ENCODE measurements around the gene OR4D9.
A peak's percentile ranks its signal among the peaks of the same experiment; 100 is the strongest.
"Not testable (repeated sequence)": the region's sequence is repeated elsewhere in the genome, so short reads cannot be mapped to it uniquely, and the experiment has no call there.

Gene OR4D9

DNA sequence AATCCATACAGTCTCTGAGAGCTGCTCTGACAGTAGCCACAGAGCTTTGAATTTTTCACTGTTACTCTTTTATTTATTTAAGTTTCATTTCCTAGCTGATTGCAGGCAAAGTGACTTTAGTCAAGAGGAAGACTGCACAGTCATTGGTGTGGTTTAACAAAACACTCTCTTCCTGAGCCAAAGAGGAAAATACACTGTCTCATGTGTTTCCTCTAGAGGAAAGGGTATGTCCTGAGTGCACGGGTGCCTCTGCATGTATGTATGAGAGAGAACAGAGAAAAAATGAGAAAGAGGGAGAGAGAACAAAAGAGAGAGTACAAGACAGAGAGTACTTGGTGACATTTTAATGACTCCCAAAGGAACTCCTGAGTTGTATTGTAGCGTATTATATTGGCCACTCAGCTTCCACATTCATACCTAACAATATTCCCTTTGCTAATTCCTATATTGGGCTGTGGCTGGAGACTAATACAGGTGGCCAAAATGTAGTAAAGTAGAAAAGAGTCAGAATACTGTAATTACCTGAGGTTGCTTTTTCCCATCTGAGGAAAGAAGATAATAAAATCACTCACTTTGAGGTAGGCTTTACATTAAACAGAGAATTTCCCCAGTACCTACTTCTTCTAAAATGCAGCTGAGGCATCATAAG is at the start of gene OR4D9:
Gene OR4D9, plus strand, starts transcription at position 599 of the 649 bp plus-strand sequence. CDS start 3,374 bp downstream, outside the sequence.
- no peak for DNase-seq

DNA sequence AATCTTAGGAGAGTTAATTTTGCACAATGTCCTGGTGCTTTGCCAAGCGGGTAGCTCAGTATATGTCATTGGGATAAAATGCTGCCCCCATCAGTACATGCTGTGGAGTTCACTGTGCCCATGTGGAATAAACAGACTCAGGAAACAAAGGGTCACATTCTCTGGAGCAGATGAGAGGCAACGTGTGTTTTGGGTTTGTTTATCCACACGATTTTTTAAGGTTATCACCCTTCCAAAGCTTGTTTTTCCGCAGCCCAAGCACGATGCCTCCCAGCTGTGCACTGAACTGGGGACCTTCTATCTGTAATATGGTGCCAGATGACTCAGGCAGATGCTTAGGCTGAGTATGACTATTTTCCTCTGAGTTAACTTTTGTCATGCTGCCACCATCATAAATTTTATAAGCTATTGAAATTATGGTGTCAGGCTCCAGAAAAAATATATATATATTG is 48.1 kb upstream of the OR4D9 start:
- DNase-seq: no peak

DNA sequence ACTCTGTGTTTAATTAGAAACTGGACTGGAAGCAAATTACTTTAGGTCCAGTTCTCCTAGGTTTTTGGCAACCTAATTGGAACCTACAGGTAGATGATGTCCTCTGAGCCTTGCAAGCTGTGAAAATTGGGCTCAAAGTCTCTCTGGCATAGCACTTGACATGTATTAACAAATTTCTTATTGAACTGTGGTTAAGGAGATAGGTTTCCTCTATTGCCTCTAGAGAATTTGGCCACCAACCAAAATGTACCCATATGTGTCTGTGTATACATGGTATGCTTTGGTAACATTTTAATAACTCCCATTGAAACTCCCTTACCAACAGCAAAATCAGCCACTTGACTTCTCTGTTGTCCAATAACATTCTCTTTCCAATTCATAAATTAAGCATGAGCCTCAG is 38.3 kb upstream of the OR4D9 start, which contains the start of gene OR4D10:
Gene OR4D10, plus strand, starts transcription at position 301 of the 400 bp plus-strand sequence. CDS start 4,115 bp downstream, outside the sequence.
- DNase-seq: no peak

DNA sequence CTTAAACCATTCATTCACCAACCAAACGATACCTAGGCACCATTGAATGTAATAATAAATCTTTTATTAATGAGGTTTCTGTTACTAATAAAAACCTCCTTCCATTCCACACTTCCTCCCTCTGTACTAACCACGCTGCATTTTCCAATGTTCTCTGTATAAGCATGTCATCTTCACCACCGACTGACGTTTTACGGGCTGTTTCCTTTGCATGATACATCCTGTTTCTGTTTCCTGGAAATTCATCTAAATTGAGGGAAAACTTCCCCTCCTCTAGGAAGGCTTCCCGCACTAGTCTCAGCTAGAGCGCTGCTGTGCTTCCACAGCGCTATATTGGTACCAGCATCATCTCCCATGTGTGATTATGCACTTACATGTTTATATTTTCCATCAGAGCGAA is 36.2 kb upstream of the OR4D9 start:
- DNase-seq: no peak

DNA sequence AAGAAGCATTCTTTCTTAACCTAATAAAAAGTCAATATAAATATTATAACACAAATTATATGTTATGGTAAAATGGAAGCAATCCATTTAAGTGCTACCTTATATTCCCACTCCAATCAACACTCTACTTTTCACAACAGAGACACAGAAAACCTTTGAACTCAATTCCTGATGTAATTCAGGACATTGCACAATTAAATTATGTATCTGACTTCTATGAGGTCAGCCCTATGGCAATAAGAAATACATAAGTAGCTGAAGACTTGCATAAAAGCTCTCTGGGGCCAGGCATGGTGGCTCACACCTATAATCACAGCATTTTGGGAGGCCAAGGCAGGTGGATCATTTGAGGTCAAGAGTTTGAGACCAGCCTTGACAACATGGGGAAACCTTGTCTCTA is 31.4 kb upstream of the OR4D9 start:
- no peak for DNase-seq

DNA sequence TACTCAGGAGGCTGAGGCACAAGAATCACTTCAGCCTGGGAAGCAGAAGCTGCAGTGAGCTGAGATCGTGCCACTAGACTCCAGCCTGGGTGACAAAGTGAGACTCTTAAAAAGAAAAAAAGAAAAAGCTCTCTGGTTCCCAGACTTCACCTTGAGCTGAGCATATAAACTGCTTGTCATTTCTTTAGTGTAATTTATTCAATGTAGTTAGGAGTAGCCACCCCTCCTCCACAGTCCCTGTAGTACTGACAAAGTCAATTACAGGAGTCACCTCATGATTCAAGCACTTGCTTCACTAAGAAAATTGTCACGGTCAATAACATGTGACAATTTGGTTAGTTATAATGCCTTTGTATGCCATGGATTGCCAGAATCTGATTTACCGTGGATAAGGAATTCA is 31.0 kb upstream of the OR4D9 start:
- DNase-seq: no peak

DNA sequence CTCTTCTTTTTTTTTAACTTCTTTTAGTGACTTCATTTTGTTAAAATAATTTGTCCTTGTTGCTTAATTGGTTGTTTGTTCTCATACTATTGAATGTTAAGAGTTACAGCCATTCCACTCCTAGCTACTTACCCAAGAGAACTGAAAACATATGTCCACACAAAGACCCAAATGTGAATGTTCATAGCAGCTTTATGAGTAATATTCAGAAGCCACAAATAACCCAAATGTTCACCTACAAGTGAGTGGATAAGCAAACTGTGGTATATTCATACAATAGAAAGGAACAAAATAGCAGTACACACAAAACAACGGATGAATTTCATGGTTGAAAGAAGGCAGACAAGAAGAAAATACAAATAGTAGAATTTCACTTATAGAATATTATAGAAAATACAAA is 9.4 kb upstream of the OR4D9 start:
- DNase-seq: no peak

DNA sequence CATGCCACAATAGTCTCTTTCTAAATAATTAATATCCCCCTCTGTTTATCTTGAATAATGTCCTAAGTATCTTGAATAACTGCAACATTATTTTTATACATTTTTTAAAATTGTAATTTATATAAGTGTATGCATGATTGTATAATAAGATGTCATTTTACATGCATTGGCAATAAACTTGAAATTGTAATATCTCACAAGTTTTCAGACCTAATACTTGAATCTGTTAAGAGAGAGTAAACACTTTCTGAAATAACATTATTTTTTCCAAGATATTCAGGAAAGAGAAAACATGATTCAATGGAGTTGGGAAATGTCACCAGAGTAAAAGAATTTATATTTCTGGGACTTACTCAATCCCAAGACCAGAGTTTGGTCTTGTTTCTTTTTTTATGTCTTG is 8.1 kb upstream of the OR4D9 start, which contains the start of gene OR4D11:
Gene OR4D11, plus strand, starts transcription at position 301 of the 400 bp plus-strand sequence. Its CDS starts 0 bp downstream, at position 301.
- DNase-seq: no peak

DNA sequence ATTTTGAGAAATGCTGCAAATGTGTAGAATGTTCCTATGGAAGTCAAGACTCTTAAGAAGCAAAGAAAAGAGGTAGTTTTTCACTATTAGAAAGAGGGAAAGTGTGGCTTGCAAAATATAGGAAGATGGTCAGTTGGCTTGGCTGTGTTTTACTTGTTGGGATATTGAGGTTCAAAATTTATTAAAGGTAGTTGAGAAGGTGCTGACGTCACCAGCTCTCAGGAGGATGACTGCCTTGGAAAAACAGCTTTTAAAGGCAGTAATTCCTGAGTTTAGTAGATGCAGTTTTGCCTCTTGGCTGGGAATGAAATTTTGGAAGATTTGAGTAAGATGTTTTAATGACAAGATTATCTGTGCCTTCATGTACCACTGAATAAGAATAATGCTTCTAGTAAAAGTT is 336 bp downstream of the OR4D9 start:
- no peak for DNase-seq

DNA sequence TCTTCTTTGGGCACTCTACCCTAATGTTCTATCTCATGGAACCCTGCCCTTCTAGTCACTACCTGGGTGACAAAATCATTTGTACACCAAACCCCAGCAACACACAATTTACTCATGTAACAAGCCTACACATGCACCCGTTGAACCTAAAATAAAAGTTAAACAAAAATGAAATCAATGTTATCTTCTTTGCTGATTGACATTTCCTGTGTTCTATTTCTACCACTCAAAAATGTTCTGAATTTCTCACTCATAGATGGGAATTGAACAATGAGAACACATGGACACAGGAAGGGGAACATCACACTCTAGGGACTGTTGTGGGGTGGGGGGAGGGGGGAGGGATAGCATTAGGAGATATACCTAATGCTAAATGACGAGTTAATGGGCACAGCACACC is 8.8 kb downstream of the OR4D9 start:
- not testable (repeated sequence) for DNase-seq

DNA sequence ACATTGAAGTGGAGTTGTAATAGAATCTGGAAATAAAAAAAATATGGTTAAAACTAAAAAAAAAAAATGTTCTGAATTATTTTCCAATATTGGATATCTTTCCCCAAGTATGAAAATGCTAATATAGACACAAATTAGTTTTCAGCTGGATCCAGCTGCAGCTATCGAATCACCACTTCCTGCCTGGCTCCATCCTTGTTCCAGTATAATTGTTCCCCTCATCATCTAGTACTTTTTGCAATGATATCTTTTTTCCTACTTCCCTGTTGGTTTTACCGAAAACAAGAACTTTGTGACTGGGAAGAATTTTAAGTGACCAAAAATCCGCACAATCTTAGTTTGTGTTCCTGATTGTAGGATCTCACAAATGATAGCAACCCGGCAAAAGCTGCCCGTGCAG is 9.4 kb downstream of the OR4D9 start:
- no peak for DNase-seq

DNA sequence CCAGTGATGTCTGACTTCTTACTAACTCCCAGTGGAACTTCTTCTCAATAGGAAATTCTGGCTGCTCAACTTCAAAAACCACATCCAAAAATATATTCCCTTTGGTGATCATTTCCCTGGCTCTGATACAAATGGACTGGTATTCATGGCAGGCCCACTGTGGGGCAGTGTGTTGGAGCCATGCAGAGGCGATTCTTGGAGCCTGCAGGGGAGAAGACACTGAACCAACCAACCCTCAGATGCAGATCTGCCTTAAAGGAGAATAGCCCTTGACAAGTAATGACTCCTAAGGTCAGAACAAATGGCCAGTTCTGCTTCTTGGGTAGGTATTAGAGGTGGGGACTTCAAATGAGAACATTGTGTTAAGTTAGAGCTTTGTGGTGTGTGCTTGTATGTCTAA is 12.2 kb downstream of the OR4D9 start:
- DNase-seq: no peak

DNA sequence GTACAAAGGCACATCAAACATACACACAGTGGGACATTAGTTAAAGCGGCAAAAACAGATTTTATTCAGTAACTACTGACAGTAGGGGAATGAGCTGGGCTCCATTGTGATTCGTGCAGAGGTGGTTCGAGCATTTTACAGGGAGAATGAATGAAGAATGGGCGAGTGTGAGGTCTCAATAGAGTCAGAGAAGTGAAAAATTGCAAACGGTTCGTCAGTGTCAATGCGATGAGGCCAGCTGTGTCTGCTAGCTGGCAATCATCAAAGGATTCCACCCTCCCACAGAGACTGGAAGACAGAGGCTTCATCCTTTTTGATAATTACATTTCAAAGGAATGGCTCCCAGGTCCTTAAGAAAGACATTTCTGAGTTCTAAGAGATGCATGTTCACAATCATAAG is 17.4 kb downstream of the OR4D9 start:
- no peak for DNase-seq

DNA sequence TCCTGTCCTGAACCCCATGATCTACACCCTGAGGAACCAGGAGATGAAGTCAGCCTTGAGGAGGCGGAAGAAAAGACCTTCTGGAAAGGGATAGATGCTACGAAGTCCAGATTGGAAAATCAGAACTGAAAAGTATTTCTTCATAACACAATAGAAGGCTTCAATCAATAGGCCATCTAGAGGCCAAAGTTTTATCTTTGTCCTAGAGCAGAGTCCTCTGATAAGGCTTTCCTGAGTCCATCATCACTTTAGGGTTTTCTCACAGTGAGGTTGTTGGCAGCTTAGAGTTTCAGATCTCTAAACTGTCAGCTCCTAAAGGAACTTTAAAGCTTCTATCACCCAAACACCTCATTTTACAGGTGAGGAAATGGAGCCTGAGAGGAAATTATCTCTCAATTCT is 21.3 kb downstream of the OR4D9 start:
- DNase-seq: no peak

DNA sequence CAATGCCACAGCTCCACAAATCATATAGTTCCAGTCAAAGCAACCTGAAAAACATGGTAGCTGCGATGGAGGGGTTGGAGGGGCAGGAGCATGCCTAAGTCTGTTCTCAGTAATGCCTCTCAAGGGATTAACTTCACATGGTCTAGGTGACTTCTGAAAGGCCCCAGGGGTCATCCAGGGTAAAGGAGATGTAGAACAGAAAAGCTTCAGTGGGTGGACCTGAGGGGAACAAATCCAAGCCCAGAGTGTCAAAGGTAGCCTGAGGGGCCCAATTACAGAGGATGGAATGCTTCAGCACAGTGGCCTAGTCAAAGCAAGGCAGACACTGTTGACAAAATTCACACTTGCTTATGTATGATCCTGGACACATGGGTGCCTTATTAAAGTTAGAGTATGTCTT is 23.3 kb downstream of the OR4D9 start:
- no peak for DNase-seq

DNA sequence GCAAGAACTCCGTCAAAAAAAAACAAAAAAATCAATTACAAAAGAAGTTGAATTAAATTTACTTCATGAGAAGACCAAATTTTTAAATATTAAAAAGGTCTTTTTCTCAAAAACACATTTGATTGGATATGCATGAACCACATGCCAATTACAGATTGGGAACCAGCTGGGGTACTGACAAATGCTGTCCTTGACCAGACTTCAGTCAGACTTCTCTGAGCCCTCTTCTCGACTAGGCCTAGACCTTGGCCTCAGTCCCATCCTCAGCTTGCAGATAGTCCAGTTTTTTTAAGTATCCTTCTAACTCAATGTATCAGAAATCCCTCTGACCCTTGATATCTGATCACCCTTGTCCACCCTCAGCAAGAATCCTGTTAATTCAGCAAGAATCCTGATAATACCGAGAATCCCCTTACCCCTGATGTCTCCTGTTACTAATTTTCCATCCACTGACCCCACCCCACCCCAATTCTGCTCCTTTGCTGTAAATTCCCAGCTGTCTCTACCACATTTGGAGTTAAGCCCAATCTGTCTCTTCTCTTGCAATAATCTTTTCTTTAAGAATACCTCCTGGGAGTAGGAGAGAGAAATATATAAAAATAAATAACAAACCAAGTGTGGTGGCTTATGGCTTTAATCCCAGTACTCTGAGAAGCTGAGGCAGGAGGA is 30.9 kb downstream of the OR4D9 start:
- DNase-seq: no peak

DNA sequence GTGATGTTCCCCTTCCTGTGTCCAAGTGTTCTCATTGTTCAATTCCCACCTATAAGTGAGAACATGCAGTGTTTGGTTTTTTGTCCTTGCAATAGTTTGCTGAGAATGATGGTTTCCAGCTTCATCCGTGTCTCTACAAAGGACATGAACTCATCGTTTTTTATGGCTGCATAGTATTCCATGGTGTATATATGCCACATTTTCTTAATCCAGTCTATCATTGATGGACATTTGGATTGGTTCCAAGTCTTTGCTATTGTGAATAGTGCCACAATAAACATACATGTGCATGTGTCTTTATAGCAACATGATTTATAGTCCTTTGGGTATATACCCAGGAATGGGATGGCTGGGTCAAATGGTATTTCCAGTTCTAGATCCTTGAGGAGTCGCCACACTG is 32.4 kb downstream of the OR4D9 start:
- not testable (repeated sequence) for DNase-seq

DNA sequence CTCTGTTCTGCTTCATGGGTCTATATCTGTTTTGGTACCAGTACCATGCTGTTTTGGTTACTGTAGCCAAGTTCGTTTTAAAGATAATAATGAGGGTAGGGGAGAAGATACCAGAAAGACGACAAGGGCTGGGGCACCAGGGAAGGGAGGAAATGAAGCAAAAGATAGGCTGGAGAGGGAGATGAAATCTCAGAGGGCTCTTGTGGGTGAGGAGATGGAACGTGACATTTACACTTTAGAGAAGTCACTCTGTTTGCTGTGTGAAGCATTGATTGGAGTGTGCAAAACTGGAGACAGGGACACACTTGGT is 33.5 kb downstream of the OR4D9 start:
- no peak for DNase-seq

DNA sequence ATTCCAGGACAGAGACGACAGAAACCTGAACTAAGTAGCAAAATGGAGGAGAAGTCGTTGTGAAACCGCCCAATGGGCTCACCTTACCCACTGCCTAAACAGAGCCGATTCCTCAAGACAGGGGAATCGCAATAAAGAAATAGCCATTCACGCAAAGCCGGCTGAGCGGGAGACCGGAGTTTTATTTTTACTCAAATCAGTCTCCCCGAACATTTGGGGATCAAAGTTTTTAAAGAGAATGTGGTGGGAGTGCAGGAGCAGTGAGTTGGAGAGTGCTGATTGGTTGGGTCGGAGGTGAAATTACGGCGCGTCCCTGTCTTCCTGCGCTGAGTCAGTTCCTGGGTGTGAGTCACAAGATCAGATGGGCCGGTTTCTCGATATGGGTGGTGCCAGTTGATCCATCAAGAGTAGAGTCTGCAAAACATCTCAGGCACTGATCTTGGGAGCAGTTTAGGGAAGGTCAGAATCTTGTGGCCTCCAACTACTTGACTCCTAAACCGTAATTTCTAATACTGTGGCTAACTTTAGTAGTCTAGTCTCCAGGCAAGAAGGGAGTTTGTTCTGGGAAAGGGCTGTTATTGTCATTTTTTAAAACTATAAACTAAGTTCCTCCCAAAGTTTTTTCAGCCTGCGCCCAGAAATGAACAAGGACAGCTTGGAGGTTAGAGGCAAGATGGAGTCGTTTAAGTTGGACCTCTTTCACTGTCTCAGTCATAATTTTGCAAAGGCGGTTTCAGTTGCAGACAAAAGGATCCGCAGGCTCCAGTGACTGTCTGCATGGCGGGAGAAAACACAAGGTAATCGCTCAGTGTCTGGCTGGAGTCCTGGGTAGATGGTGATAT is 34.1 kb downstream of the OR4D9 start:
- no peak for DNase-seq

DNA sequence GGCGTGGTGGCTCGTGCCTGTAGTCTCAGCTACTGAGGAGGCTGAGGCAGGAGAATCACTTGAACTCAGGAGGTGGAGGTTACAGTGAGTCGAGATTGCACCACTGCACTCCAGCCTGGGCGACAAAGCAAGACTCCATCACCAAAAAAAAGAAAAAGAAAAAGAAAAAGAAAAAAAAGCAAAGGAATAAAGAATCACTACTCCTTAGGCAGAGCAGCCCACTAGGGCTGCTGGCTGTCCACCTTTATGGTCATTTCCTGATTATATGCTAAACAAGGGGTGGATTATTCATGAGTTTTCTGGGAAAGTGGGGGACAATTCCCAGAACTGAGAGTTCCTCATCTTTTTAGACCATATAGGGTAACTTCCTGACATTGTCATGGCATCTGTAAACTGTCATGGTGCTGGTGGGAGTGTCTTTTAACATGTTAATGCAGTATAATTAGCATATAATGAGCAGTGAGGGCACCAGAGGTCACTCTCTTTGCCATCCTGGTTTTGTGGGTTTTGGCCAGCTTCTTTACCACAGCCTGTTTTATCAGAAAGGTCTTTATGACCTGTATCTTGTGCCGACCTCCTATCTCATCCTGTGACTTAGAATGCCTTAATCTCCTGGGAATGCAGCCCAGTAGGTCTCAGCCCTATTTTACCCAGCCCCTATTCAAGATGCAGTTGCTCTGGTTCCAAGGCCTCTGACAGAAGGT is 36.4 kb downstream of the OR4D9 start:
- not testable (repeated sequence) for DNase-seq

DNA sequence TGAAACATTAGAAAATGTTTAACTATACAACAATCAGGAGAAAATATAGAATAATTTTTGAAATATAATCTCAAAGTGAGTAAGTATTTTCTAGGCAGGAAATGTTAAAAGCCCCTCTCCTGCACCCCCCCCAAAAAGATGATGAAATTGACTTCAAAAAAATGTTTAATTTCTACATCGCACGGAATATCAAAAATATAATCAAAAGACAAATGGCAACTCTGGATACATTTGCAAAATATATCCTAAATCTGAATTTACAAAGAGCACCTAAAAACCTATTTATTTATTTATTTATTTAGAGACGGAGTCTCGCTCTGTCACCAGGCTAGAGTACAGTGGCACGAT is 36.9 kb downstream of the OR4D9 start:
- DNase-seq: no peak

DNA sequence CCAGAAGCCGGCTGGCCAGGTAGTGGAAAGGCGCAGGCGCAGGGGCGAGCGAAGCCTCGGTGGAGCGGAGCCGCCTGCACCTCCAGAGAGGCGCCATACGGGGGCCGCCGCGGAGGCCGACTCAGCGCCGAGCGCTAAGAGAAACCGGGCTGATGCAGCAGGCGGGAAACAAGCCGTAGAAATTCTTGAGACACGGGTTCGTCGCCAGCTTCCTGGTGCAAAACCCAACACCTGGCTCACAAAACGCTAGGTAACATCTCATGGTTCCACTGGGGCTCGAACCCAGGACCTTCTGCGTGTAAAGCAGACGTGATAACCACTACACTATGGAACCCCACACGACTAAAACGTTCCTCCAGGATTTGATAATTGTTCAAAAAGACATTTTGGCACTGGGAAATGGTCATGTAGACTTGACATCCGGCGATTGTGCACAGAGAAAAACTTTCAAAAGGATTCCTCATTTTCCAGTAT is 39.1 kb downstream of the OR4D9 start:
- peak; percentile 85 for DNase-seq

Measured in activated T-cell treated with anti-CD3 and anti-CD28 coated beads, Interleukin-2, amount 50 U/mL, for 1 hour (primary cell).